ENCODE measurements around the gene SLC46A1. TPM values are rescaled to one million over a fixed set of nuclear protein-coding genes. Genes with fewer than 3 reads are reported as not detected.

Gene SLC46A1
- total and polyA plus RNA-seq, 2 of the 13 experiments (the other 11 are each of a cell fraction or from before 2014, with no cell fraction given), result 19.6 to 22.6 TPM

DNA sequence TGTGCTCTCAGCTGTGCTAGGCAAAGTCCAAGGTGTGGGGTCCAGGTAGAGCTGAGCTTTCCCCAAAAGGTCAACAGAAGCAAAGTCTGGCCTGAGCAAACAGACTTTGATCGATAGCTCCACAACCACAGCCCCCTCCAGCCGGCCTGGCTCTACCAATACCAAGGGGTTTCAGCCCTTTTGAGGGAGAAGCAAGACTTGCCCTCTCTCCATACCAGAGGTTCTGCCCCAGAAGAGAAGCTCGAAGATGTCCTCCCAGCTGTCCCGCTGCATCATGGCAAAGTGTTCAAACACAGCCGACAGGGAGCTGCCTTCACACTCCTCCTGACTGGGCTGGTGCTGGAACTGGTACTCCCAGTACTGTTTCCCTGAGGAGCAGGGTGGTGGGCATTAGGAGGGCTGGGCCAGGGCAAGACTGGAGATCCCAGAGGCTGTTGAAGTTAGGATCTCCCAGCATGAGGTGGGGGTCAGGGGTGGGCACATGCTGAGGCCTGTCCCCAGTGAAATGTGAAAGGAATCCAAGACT is 37.6 kb downstream of the SLC46A1 start (continued):
- TF ChIP-seq, protein P1, sequence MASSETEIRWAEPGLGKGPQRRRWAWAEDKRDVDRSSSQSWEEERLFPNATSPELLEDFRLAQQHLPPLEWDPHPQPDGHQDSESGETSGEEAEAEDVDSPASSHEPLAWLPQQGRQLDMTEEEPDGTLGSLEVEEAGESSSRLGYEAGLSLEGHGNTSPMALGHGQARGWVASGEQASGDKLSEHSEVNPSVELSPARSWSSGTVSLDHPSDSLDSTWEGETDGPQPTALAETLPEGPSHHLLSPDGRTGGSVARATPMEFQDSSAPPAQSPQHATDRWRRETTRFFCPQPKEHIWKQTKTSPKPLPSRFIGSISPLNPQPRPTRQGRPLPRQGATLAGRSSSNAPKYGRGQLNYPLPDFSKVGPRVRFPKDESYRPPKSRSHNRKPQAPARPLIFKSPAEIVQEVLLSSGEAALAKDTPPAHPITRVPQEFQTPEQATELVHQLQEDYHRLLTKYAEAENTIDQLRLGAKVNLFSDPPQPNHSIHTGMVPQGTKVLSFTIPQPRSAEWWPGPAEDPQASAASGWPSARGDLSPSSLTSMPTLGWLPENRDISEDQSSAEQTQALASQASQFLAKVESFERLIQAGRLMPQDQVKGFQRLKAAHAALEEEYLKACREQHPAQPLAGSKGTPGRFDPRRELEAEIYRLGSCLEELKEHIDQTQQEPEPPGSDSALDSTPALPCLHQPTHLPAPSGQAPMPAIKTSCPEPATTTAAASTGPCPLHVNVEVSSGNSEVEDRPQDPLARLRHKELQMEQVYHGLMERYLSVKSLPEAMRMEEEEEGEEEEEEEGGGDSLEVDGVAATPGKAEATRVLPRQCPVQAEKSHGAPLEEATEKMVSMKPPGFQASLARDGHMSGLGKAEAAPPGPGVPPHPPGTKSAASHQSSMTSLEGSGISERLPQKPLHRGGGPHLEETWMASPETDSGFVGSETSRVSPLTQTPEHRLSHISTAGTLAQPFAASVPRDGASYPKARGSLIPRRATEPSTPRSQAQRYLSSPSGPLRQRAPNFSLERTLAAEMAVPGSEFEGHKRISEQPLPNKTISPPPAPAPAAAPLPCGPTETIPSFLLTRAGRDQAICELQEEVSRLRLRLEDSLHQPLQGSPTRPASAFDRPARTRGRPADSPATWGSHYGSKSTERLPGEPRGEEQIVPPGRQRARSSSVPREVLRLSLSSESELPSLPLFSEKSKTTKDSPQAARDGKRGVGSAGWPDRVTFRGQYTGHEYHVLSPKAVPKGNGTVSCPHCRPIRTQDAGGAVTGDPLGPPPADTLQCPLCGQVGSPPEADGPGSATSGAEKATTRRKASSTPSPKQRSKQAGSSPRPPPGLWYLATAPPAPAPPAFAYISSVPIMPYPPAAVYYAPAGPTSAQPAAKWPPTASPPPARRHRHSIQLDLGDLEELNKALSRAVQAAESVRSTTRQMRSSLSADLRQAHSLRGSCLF (CRISPR knock-in tag; IDR thresholded peaks at IDR 0.05; ENCODE audit: borderline replicate concordance), result no peak
- TF ChIP-seq ZNF713 (CRISPR knock-in tag; IDR thresholded peaks at IDR 0.05), result peak; percentile 71; the same call in 1 of the 2 replicates
- TF ChIP-seq, protein P2, sequence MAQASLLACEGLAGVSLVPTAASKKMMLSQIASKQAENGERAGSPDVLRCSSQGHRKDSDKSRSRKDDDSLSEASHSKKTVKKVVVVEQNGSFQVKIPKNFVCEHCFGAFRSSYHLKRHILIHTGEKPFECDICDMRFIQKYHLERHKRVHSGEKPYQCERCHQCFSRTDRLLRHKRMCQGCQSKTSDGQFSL (CRISPR knock-in tag; IDR thresholded peaks at IDR 0.05), result peak; percentile 81; the same call in 1 of the 2 replicates
- peak; percentile 100 for TF ChIP-seq HNF4G (IDR thresholded peaks at IDR 0.05; ENCODE audit: borderline replicate concordance, low read depth, low read length)
- TF ChIP-seq HNF4G (CRISPR knock-in tag; IDR thresholded peaks at IDR 0.05; ENCODE audit: borderline replicate concordance, low read depth), result peak; percentile 99
- TF ChIP-seq EP300 (IDR thresholded peaks at IDR 0.05; ENCODE audit: low read depth in 2 of 2, low read length in 2 of 2), result peak; percentile 47 to 97; a peak in 3 of 4 replicates
- peak; percentile 85; the same call in 1 of the 2 replicates for TF ChIP-seq EP300 (CRISPR knock-in tag; IDR thresholded peaks at IDR 0.05; ENCODE audit: borderline replicate concordance)
- TF ChIP-seq, protein P3, sequence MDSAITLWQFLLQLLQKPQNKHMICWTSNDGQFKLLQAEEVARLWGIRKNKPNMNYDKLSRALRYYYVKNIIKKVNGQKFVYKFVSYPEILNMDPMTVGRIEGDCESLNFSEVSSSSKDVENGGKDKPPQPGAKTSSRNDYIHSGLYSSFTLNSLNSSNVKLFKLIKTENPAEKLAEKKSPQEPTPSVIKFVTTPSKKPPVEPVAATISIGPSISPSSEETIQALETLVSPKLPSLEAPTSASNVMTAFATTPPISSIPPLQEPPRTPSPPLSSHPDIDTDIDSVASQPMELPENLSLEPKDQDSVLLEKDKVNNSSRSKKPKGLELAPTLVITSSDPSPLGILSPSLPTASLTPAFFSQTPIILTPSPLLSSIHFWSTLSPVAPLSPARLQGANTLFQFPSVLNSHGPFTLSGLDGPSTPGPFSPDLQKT (CRISPR knock-in tag; IDR thresholded peaks at IDR 0.05; ENCODE audit: borderline replicate concordance), result no peak
- TF ChIP-seq ZKSCAN5 (CRISPR knock-in tag; IDR thresholded peaks at IDR 0.05), result no peak
- TF ChIP-seq ZNF605 (CRISPR knock-in tag; IDR thresholded peaks at IDR 0.05), result no peak
- no peak for TF ChIP-seq RAD51 (IDR thresholded peaks at IDR 0.05; ENCODE audit: borderline replicate concordance)
- no peak for TF ChIP-seq ZNF720 (CRISPR knock-in tag; IDR thresholded peaks at IDR 0.05)
- TF ChIP-seq NFYB (CRISPR knock-in tag; IDR thresholded peaks at IDR 0.05), result no peak
- no peak; the same call in 1 of the 2 replicates for TF ChIP-seq ELF4 (CRISPR knock-in tag; IDR thresholded peaks at IDR 0.05; ENCODE audit: borderline replicate concordance)
- TF ChIP-seq, protein P4, sequence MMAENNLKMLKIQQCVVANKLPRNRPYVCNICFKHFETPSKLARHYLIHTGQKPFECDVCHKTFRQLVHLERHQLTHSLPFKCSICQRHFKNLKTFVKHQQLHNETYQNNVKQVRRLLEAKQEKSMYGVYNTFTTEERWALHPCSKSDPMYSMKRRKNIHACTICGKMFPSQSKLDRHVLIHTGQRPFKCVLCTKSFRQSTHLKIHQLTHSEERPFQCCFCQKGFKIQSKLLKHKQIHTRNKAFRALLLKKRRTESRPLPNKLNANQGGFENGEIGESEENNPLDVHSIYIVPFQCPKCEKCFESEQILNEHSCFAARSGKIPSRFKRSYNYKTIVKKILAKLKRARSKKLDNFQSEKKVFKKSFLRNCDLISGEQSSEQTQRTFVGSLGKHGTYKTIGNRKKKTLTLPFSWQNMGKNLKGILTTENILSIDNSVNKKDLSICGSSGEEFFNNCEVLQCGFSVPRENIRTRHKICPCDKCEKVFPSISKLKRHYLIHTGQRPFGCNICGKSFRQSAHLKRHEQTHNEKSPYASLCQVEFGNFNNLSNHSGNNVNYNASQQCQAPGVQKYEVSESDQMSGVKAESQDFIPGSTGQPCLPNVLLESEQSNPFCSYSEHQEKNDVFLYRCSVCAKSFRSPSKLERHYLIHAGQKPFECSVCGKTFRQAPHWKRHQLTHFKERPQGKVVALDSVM (CRISPR knock-in tag; IDR thresholded peaks at IDR 0.05), result no peak
- TF ChIP-seq, protein P5, sequence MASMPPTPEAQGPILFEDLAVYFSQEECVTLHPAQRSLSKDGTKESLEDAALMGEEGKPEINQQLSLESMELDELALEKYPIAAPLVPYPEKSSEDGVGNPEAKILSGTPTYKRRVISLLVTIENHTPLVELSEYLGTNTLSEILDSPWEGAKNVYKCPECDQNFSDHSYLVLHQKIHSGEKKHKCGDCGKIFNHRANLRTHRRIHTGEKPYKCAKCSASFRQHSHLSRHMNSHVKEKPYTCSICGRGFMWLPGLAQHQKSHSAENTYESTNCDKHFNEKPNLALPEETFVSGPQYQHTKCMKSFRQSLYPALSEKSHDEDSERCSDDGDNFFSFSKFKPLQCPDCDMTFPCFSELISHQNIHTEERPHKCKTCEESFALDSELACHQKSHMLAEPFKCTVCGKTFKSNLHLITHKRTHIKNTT (CRISPR knock-in tag; IDR thresholded peaks at IDR 0.05), result no peak
- no peak for TF ChIP-seq IKZF1 (IDR thresholded peaks at IDR 0.05)
- TF ChIP-seq U2AF1 (optimal IDR thresholded peaks at IDR 0.05; ENCODE audit: low read depth, low read length), result no peak
- peak; percentile 89 for TF ChIP-seq CREM (IDR thresholded peaks at IDR 0.05)
- TF ChIP-seq CREM (CRISPR knock-in tag; IDR thresholded peaks at IDR 0.05), result no peak
- TF ChIP-seq ZFP82 (CRISPR knock-in tag; IDR thresholded peaks at IDR 0.05; ENCODE audit: borderline replicate concordance), result 0 out of 2 replicates have a peak, but pooled peaks have one; percentile 52
- no peak for TF ChIP-seq ZNF660 (CRISPR knock-in tag; IDR thresholded peaks at IDR 0.05; ENCODE audit: borderline replicate concordance, low read depth)
